Fibroblast of the aortic adventitia (primary cell): ENCODE data around the gene PRDM1. TPM values are rescaled to one million over a fixed set of nuclear protein-coding genes. Genes with fewer than 3 reads are reported as not detected.
A peak's percentile ranks its signal among the peaks of the same experiment; 100 is the strongest.

Experiments used
- DNase-seq: peaks from one replicate; pipeline ENCODE4 v3.0.0-alpha.2; 2010; ENCODE audit warnings: low read depth
- H3K4me3 ChIP-seq: 2 replicates; pipeline ENCODE4 v1.5.1; 2011; ENCODE audit warnings: low read depth, mild to moderate bottlenecking, control low read depth, low read length, moderate library complexity
- total RNA-seq: library from RNA; depleted of rRNA; stranded (reverse); fragments of >200 nt; gene quantifications from 2 replicates; pipeline ENCODE4 v1.2.3, GENCODE V29; 2012; ENCODE audit warnings: low replicate concordance
- TF ChIP-seq, protein P1 (sequence below): IDR thresholded peaks from 2 replicates; pipeline ENCODE4 v1.5.1; 2011; ENCODE audit warnings: mild to moderate bottlenecking, low read length, control low read depth, inconsistent platforms; ENCODE audit not compliant: insufficient read depth

PRDM1 gene
- total RNA-seq, 1 donor: 2.8 TPM

GRCh38 chr6:106056746-106057390 lies 29.3 kb upstream of the PRDM1 start:
- TF ChIP-seq, protein P1, sequence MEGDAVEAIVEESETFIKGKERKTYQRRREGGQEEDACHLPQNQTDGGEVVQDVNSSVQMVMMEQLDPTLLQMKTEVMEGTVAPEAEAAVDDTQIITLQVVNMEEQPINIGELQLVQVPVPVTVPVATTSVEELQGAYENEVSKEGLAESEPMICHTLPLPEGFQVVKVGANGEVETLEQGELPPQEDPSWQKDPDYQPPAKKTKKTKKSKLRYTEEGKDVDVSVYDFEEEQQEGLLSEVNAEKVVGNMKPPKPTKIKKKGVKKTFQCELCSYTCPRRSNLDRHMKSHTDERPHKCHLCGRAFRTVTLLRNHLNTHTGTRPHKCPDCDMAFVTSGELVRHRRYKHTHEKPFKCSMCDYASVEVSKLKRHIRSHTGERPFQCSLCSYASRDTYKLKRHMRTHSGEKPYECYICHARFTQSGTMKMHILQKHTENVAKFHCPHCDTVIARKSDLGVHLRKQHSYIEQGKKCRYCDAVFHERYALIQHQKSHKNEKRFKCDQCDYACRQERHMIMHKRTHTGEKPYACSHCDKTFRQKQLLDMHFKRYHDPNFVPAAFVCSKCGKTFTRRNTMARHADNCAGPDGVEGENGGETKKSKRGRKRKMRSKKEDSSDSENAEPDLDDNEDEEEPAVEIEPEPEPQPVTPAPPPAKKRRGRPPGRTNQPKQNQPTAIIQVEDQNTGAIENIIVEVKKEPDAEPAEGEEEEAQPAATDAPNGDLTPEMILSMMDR: no peak
- H3K4me3 ChIP-seq: no peak overlapping the region
- no peak for DNase-seq

- TF ChIP-seq, protein P1: no peak
- no peak for DNase-seq
- no peak overlapping the region for H3K4me3 ChIP-seq
Measured at GRCh38 chr6:106059331-106059730, 26.8 kb upstream of the PRDM1 start.

- no peak for DNase-seq
- TF ChIP-seq, protein P1: no peak
- no peak overlapping the region for H3K4me3 ChIP-seq
Measured at GRCh38 chr6:106060167-106060566, 26.0 kb upstream of the PRDM1 start.

DNA sequence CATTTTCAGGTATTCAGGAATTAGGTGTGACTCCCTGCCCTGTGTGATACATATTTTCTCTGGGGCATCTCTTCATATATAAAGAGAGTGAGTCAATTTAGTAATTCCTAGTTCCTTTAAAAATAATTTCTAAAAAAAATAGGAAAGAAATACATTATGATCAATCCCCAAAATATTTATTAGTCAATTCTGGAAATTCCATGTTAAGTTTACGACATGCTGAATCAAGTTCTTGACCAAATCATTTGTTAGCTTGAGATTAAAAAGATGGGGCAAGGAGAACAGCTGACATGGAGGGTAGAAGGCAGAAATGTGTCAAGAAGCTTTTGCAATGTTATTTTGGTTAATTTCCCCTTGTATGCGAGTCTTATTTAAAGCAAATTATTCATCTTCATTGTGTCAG lies 22.7 kb upstream of the PRDM1 start:
- no peak overlapping the region for H3K4me3 ChIP-seq
- TF ChIP-seq, protein P1: no peak
- peak; percentile 56 for DNase-seq

- no peak overlapping the region for H3K4me3 ChIP-seq
- peak; percentile 35 for DNase-seq
- TF ChIP-seq, protein P1: no peak
Measured at GRCh38 chr6:106064142-106064541, 22.0 kb upstream of the PRDM1 start.

- H3K4me3 ChIP-seq: no peak overlapping the region
- TF ChIP-seq, protein P1: no peak
- no peak for DNase-seq
Measured at GRCh38 chr6:106064756-106065155, 21.4 kb upstream of the PRDM1 start.

GRCh38 chr6:106066989-106067388 lies 19.1 kb upstream of the PRDM1 start:
- TF ChIP-seq, protein P1: no peak
- DNase-seq: peak; percentile 49
- H3K4me3 ChIP-seq: no peak overlapping the region
